H1 (cell line): Measurements from ENCODE around the gene CHST11. TPM values are rescaled to one million over a fixed set of nuclear protein-coding genes. Genes with fewer than 3 reads are reported as not detected.

Experiments
- CTCF ChIA-PET: fragments of 300-600 bp; sonication (Branson Sonifier 250); formaldehyde crosslinking; loops from one replicate; lab custom pipeline; 2021; ENCODE audit not compliant: partially characterized antibody; lab: Charles Lee
- POLR2A ChIA-PET: fragments of 300-600 bp; sonication (Branson Sonifier 250); formaldehyde crosslinking; loops from one replicate; lab custom pipeline; 2021; ENCODE audit warnings: inconsistent platforms; ENCODE audit not compliant: partially characterized antibody; lab: Charles Lee
- DNase-seq, 2 experiments: peaks; one replicate each; pipeline versions ENCODE4 v3.0.0 to v3.0.0-alpha.2; 2010 to 2022; ENCODE audit warnings: low spot score in 2 of 2, low read depth in 1 of 2, mixed read lengths in 1 of 2
- FAIRE-seq: peaks from 2 replicates; lab custom pipeline; 2011; peaks lifted over from hg19 to GRCh38; lab: Jason Lieb, UNC
- H2AFZ ChIP-seq: 2 replicates; pipeline ENCODE4 v1.8.1; 2012; ENCODE audit warnings: low read length, inconsistent platforms
- H2AK5ac ChIP-seq: 2 replicates; pipeline ENCODE4 v1.6.1; 2013; ENCODE audit warnings: low read depth, low read length
- H2BK120ac ChIP-seq: replicated peaks from 2 replicates; pipeline ENCODE3; 2013; ENCODE audit warnings: low read depth, low read length, inconsistent platforms
- H2BK12ac ChIP-seq: 2 replicates; pipeline ENCODE4 v1.6.1; 2013; ENCODE audit warnings: low read depth, low read length
- H2BK15ac ChIP-seq: 2 replicates; pipeline ENCODE4 v1.6.1; 2013; ENCODE audit warnings: low read length
- H2BK20ac ChIP-seq: 2 replicates; pipeline ENCODE4 v1.6.1; 2013; ENCODE audit warnings: low read length
- H2BK5ac ChIP-seq: 2 replicates; pipeline ENCODE4 v1.6.1; 2013; ENCODE audit warnings: low read depth, low read length
- H3K14ac ChIP-seq: 2 replicates; pipeline ENCODE4 v1.6.1; 2013; ENCODE audit warnings: inconsistent platforms; ENCODE audit not compliant: insufficient read length
- H3K18ac ChIP-seq: 2 replicates; pipeline ENCODE4 v1.6.1; 2013; ENCODE audit warnings: low read length; ENCODE audit errors: extremely low read depth
- H3K23ac ChIP-seq: 2 replicates; pipeline ENCODE4 v1.6.1; 2013; ENCODE audit warnings: inconsistent platforms; ENCODE audit not compliant: insufficient read length
- H3K23me2 ChIP-seq: 2 replicates; pipeline ENCODE4 v1.6.1; 2013; ENCODE audit warnings: low read depth, low read length
- H3K27ac ChIP-seq: 2 replicates; pipeline ENCODE4 v1.6.1; 2011; ENCODE audit warnings: low read depth, low read length, inconsistent platforms
- H3K27me3 ChIP-seq, 4 experiments: replicated peaks in 1 of 4; 1 replicate in 1 of 4; 2 replicates in 3 of 4; pipeline versions ENCODE4 v1.6.1 to v1.8.1; 2011 to 2013; ENCODE audit warnings: low read length in 3 of 4, mild to moderate bottlenecking in 3 of 4, inconsistent platforms in 2 of 4, mixed read lengths in 2 of 4, moderate library complexity in 1 of 4; ENCODE audit not compliant: control insufficient read depth in 3 of 4, insufficient read depth in 3 of 4; ENCODE audit errors: extremely low read depth in 1 of 4
- H3K36me3 ChIP-seq, 4 experiments: 2 replicates each; pipeline versions ENCODE4 v1.6.1 to v1.8.1; 2011 to 2013; ENCODE audit warnings: mild to moderate bottlenecking in 4 of 4, low read length in 3 of 4, moderate library complexity in 2 of 4, control low read depth in 1 of 4, inconsistent platforms in 1 of 4; ENCODE audit not compliant: insufficient read depth in 4 of 4, control insufficient read depth in 2 of 4
- H3K4ac ChIP-seq: replicated peaks from 2 replicates; pipeline ENCODE3; 2013; ENCODE audit warnings: low read length, low read depth, mixed read lengths, inconsistent platforms; ENCODE audit not compliant: insufficient read length
- H3K4me1 ChIP-seq, 4 experiments: replicated peaks in 1 of 4; 1 replicate in 1 of 4; 2 replicates in 3 of 4; pipeline versions ENCODE4 v1.6.1 to v1.8.1; 2011 to 2013; ENCODE audit warnings: low read length in 3 of 4, inconsistent platforms in 2 of 4, mixed read lengths in 1 of 4; ENCODE audit not compliant: insufficient read depth in 4 of 4, control insufficient read depth in 3 of 4
- H3K4me2 ChIP-seq, 2 experiments: 2 replicates each; pipeline versions ENCODE4 v1.6.1 to v1.8.1; 2011 to 2013; ENCODE audit warnings: low read depth in 2 of 2, low read length in 2 of 2, control low read depth in 1 of 2, inconsistent platforms in 1 of 2, mild to moderate bottlenecking in 1 of 2; ENCODE audit not compliant: insufficient read depth in 1 of 2
- H3K4me3 ChIP-seq, 4 experiments: fragments of 200-600, 300-600 bp in 1 of 4; sonication (generic), shearing (Covaris generic), sonication (Bioruptor Twin) in 1 of 4; 2 replicates each; pipeline versions ENCODE4 v1.5.1 to v1.8.1; 2011 to 2016; ENCODE audit warnings: low read length in 4 of 4, low read depth in 3 of 4, control low read depth in 2 of 4, inconsistent platforms in 2 of 4, mild to moderate bottlenecking in 2 of 4, mixed read lengths in 1 of 4, moderate library complexity in 1 of 4; ENCODE audit not compliant: insufficient read depth in 2 of 4; ENCODE audit errors: extremely low read depth in 1 of 4
- H3K56ac ChIP-seq: replicated peaks from 2 replicates; pipeline ENCODE3; 2013; ENCODE audit warnings: low read depth, mild to moderate bottlenecking, mixed read lengths, low read length, inconsistent platforms; ENCODE audit not compliant: insufficient read length
- H3K79me1 ChIP-seq: 2 replicates; pipeline ENCODE4 v1.6.1; 2013; ENCODE audit warnings: low read depth, low read length, control low read depth
- H3K79me2 ChIP-seq, 2 experiments: 2 replicates each; pipeline versions ENCODE4 v1.6.1 to v1.8.1; 2012 to 2013; ENCODE audit warnings: low read length in 2 of 2, mild to moderate bottlenecking in 2 of 2, inconsistent platforms in 1 of 2; ENCODE audit not compliant: insufficient read depth in 2 of 2, control insufficient read depth in 1 of 2
- H3K9ac ChIP-seq, 4 experiments: replicated peaks in 1 of 4; 1 replicate in 1 of 4; 2 replicates in 3 of 4; pipeline versions ENCODE4 v1.6.1 to v1.8.1; 2011 to 2013; ENCODE audit warnings: low read depth in 3 of 4, low read length in 3 of 4, control low read depth in 2 of 4, mild to moderate bottlenecking in 2 of 4, moderate library complexity in 2 of 4, inconsistent platforms in 1 of 4; ENCODE audit errors: extremely low read depth in 1 of 4
- H3K9me3 ChIP-seq, 2 experiments: 2 replicates each; pipeline versions ENCODE4 v1.6.1 to v1.8.1; 2012 to 2013; ENCODE audit warnings: mild to moderate bottlenecking in 2 of 2, moderate library complexity in 2 of 2, control low read depth in 1 of 2, inconsistent platforms in 1 of 2, low read depth in 1 of 2, low read length in 1 of 2, mixed read lengths in 1 of 2; ENCODE audit not compliant: insufficient read depth in 2 of 2
- H4K20me1 ChIP-seq, 2 experiments: replicated peaks in 1 of 2; 2 replicates each; pipeline versions ENCODE3 to v1.8.1; 2011 to 2013; ENCODE audit warnings: inconsistent platforms in 2 of 2, low read length in 2 of 2, mild to moderate bottlenecking in 1 of 2; ENCODE audit not compliant: insufficient read depth in 2 of 2, control insufficient read depth in 1 of 2
- H4K5ac ChIP-seq: 2 replicates; pipeline ENCODE4 v1.6.1; 2013; ENCODE audit warnings: low read length, low read depth, mixed read lengths, inconsistent platforms; ENCODE audit not compliant: insufficient read length
- H4K8ac ChIP-seq: 2 replicates; pipeline ENCODE4 v1.8.0; 2013; ENCODE audit warnings: mild to moderate bottlenecking, moderate library complexity, low read length, inconsistent platforms; ENCODE audit not compliant: insufficient read depth; ENCODE audit errors: extremely low read depth
- H4K91ac ChIP-seq: replicated peaks from 2 replicates; pipeline ENCODE3; 2013; ENCODE audit warnings: low read length, mixed read lengths, inconsistent platforms; ENCODE audit not compliant: insufficient read length
- ATF3 ChIP-seq: IDR thresholded peaks from 2 replicates; pipeline ENCODE4 v1.6.1; 2011; ENCODE audit warnings: low read depth, mild to moderate bottlenecking, low read length; ENCODE audit not compliant: insufficient read depth
- BACH1 ChIP-seq: IDR thresholded peaks from 2 replicates; pipeline ENCODE4 v1.6.1; 2012; ENCODE audit warnings: low read length, improper control_type of control experiment
- BRCA1 ChIP-seq: IDR thresholded peaks from 2 replicates; pipeline ENCODE4 v1.6.1; 2012; ENCODE audit warnings: low read depth, low read length, improper control_type of control experiment
- CBX8 ChIP-seq: fragments of 300-800, 300-1000 bp; sonication (generic); IDR thresholded peaks from 2 replicates; pipeline ENCODE4 v1.7.1; 2016; ENCODE audit warnings: low read depth, low read length, borderline replicate concordance
- CREB1 ChIP-seq: IDR thresholded peaks from 2 replicates; pipeline ENCODE4 v1.6.1; 2012; ENCODE audit warnings: inconsistent platforms
- E2F6 ChIP-seq: IDR thresholded peaks from 2 replicates; pipeline ENCODE4 v1.6.1; 2012; ENCODE audit warnings: inconsistent platforms
- GABPA ChIP-seq: IDR thresholded peaks from 2 replicates; pipeline ENCODE4 v1.6.1; 2011; ENCODE audit warnings: mild to moderate bottlenecking, low read length, moderate library complexity, borderline replicate concordance; ENCODE audit not compliant: insufficient read depth
- GTF2F1 ChIP-seq: IDR thresholded peaks from 2 replicates; pipeline ENCODE4 v1.6.1; 2012; ENCODE audit warnings: low read depth, low read length, improper control_type of control experiment, borderline replicate concordance
- KDM5A ChIP-seq: fragments of 200-600 bp; IDR thresholded peaks from 2 replicates; pipeline ENCODE4 v1.7.1; 2012; ENCODE audit warnings: mild to moderate bottlenecking, low read length, inconsistent platforms, mixed read lengths
- POLR2AphosphoS5 ChIP-seq: IDR thresholded peaks from 2 replicates; pipeline ENCODE4 v1.6.1; 2011; ENCODE audit warnings: low read depth, low read length
- SIX5 ChIP-seq: IDR thresholded peaks from 2 replicates; pipeline ENCODE4 v1.6.1; 2011; ENCODE audit warnings: mild to moderate bottlenecking, low read depth, low read length
- SP1 ChIP-seq: IDR thresholded peaks from 2 replicates; pipeline ENCODE4 v1.6.1; 2011; ENCODE audit warnings: low read depth, low read length
- TAF1 ChIP-seq: IDR thresholded peaks from 2 replicates; pipeline ENCODE4 v1.6.1; 2011; ENCODE audit warnings: mild to moderate bottlenecking, low read depth, low read length
- TCF12 ChIP-seq: IDR thresholded peaks from 2 replicates; pipeline ENCODE4 v1.6.1; 2011; ENCODE audit warnings: low read depth, mild to moderate bottlenecking, low read length
- YY1 ChIP-seq: IDR thresholded peaks from 2 replicates; pipeline ENCODE4 v1.6.1; 2011; ENCODE audit warnings: low read depth, mild to moderate bottlenecking, low read length
- WGBS, 2 experiments: shearing (Covaris generic) in 1 of 2; methylation state at CpG; one replicate each; pipeline versions ENCODE4 v1.1.6 to v1.1.7; 2013 to 2015; ENCODE audit warnings: low lambda C conversion rate in 2 of 2, mixed read lengths in 2 of 2, inconsistent platforms in 1 of 2, low coverage in 1 of 2, missing lambda C conversion rate in 1 of 2; ENCODE audit not compliant: insufficient replicate concordance in 2 of 2, insufficient coverage in 1 of 2, insufficient read length in 1 of 2; ENCODE audit errors: extremely low coverage in 1 of 2, missing lambda C conversion rate in 1 of 2; 5-methylcytosine and 5-hydroxymethylcytosine counted together
- polyA plus RNA-seq, 7 experiments: library from polyadenylated mRNA; depleted of rRNA in 3 of 7; stranded (reverse) in 5 of 7; unstranded in 2 of 7; fragments of >200 nt in 5 of 7; fragments of 200-250 nt in 2 of 7; gene quantifications; 1 replicate in 5 of 7; 2 replicates in 1 of 7; 4 replicates in 1 of 7; pipeline versions ENCODE4 v1.2.1 to v1.2.3, GENCODE V29; 2011 to 2013; ENCODE audit warnings: missing spikeins in 2 of 7, mixed read lengths in 2 of 7
- total RNA-seq: library from RNA; stranded (reverse); fragmentation: NEBNext Ultra II Directional; extraction: Animal tissue kit (Norgen Biotek cat#: 25700); gene quantifications from 2 replicates; pipeline ENCODE4 v1.2.1, GENCODE V29; 2021

The CHST11 gene
- total and polyA plus RNA-seq, 2 of the 8 experiments (the other 6 are each of a cell fraction or from before 2014, with no cell fraction given) = 14.4 to 20.8 TPM

- Histone ChIP-seq H2BK120ac (no peak overlapping the region), H4K5ac (no peak overlapping the region), H3K23ac (no peak overlapping the region), H3K14ac (no peak overlapping the region), H3K36me3 (peaks cover 0 to 3% (median 0%) of the 10 kb centered on the region in 4 experiments; a peak in 1 of 8 replicates), H3K27ac (no peak overlapping the region), H3K9ac (no peak overlapping the region), H3K56ac (no peak overlapping the region), H3K4me3 (no peak overlapping the region), H3K4me1 (0 out of 7 replicates have a peak, but pooled peaks cover 0 to 3% (median 0%) of the 10 kb centered on the region in 4 experiments), H4K8ac (no peak overlapping the region), H2BK12ac (no peak overlapping the region), H4K91ac (no peak overlapping the region), H3K9me3 (no peaks in the 10 kb centered on the region), H3K79me1 (no peaks in the 10 kb centered on the region), H2AFZ (no peak overlapping the region), H3K4me2 (no peak overlapping the region), H2BK20ac (no peak overlapping the region), H4K20me1 (peaks cover 0 to 1% of the 10 kb centered on the region in 2 experiments), H3K23me2 (no peaks in the 10 kb centered on the region), H3K4ac (no peak overlapping the region), H2BK5ac (no peak overlapping the region), H3K18ac (no peak overlapping the region), H3K79me2 (no peaks in the 10 kb centered on the region), H2BK15ac (no peak overlapping the region), H2AK5ac (no peak overlapping the region), H3K27me3 (no peaks in the 10 kb centered on the region)
- FAIRE-seq = no peak
- CTCF ChIA-PET = interaction anchor here (0.6 to 3.6 kb wide), 20 partner anchors 8 to 562 kb away, joined by 3 to 24 read pairs (median 4); no protein-coding TSS in a partner anchor
- no peak for DNase-seq
- 94% methylated on average over 3 of the region's 3 CpGs; no CpG with 5 or more reads in 1 of the 2 experiments for WGBS, 2 experiments
- POLR2A ChIA-PET = interaction anchor here (0.5 kb wide), 1 partner anchor 353 kb away, joined by 4 read pairs; no protein-coding TSS in a partner anchor
- no peak for TF ChIP-seq SIX5
- no peak for TF ChIP-seq KDM5A
- TF ChIP-seq BRCA1 = no peak
- TF ChIP-seq CBX8 = no peak
- TF ChIP-seq POLR2AphosphoS5 = no peak
- no peak for TF ChIP-seq ATF3
- no peak for TF ChIP-seq GTF2F1
- TF ChIP-seq SP1 = no peak
- TF ChIP-seq E2F6 = no peak
- TF ChIP-seq YY1 = no peak
- TF ChIP-seq GABPA = no peak
- TF ChIP-seq TAF1 = no peak
- TF ChIP-seq TCF12 = no peak
- no peak for TF ChIP-seq BACH1
- TF ChIP-seq CREB1 = no peak
These were observed 304.9 kb downstream of the CHST11 start for GRCh38 chr12:104761611-104762010.
